ENCODE results near the gene COX8C. TPM values are rescaled to one million over a fixed set of nuclear protein-coding genes. Genes with fewer than 3 reads are reported as not detected.

The COX8C gene, protein sequence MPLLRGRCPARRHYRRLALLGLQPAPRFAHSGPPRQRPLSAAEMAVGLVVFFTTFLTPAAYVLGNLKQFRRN
- not detected in 2 replicates for total RNA-seq (2014; rRNA removed; shearing (Covaris generic); ENCODE audit: low replicate concordance)

DNA sequence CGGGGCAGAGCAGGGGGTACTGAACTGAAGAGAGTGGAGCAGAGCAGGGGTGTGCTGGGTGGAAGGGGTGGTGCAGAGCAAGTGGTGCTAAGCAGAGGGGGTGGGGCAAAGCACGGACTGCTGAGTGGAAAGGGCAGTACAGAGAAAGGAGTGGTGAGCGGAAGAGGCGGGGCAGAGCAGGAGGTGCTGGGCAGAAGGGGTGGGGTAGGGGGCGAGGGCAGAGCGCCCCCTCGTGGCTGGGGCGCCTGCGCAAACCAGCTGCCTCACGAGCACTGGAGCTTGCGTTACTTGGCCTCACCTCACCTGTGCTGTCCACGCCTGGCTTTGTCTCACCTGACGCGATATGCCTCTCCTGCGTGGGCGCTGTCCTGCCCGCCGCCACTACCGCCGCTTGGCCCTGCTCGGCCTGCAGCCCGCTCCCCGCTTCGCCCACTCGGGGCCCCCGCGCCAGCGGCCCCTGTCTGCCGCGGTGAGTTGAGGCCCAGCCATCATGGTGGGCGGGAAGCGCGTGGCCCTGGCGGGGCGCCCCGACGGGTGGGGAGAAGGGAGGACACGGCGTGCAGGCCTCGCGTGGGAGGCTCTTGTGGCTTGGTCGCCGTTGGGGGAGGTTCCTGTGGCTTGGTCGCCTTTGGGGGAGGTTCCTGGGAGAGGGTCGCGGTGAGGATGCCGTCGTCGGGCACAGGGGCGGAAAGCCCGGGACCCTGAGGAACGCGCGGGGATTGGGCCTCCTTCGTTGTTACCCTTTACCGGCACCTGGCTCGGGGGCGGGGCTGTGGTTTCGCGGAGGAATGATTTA is at the start of gene COX8C:
TSS of gene COX8C (plus strand) at position 257 of the 796 bp plus-strand sequence. CDS start at position 344, 87 bp downstream.
- DNase-seq (ENCODE audit: low read depth): no peak

DNA sequence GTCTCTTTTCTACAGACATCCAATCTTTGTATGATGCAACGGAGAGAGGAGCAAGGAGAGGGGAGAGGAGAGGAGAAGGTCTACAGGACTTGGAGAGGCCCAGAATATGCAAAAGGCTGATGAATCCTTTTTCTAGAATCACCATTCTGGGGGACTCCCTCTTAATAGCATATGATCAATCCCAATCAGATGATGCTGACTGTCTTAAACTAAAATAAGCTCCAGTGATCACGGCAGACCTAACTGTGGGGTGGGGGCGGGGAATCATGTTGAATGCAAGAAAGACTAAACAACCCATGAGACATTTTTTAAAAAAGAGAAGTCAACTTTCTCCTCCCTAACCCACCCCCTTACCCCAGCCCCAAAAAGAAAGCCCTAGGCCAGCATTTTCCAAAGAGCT is 47.6 kb upstream of the COX8C start:
- DNase-seq (ENCODE audit: low read depth): no peak
- in situ Hi-C loops (cut with HindIII; ENCODE audit: low pct_unique_long_range_greater_than_20kb, low sequenced_read_pairs): no loop called here

More for the DNA sequence above, at the start of gene COX8C:
- in situ Hi-C loops (cut with HindIII; ENCODE audit: low pct_unique_long_range_greater_than_20kb, low sequenced_read_pairs): no loop called here

- in situ Hi-C loops (cut with HindIII; ENCODE audit: low pct_unique_long_range_greater_than_20kb, low sequenced_read_pairs): no loop called here
- no peak for DNase-seq (ENCODE audit: low read depth)
Measured at GRCh38 chr14:93299866-93300265, 47.1 kb upstream of the COX8C start.

DNA sequence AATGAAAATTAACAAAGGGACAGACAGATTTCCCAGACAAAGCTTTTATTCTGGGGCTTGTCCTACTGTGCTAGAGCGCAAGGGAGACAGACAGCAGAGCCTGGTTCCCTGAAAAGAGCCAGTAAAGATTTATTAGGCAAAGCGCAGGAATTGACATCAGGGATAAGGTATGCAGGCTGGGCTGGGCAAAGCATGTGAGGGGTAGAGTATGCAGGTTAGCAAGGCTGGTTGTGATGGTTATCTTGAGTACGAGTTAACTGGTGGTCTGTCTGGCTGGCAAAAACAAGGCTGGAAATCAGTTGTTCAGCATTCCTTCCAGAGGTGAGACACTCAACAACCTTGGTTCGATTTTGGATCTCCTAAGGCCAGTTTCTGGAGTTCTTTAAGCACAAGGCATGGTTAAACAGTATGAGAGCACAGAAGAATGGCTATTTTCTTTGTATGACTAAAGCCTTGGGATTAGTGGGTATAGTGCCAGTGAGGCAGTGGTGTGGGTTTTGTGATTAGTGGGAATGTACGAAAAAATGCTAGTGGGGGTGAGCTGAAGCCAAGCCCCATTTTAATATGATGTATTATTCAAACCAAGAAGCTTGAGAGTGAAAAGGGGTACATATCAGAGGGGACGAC is 45.0 kb upstream of the COX8C start:
- peak; percentile 78 for DNase-seq (ENCODE audit: low read depth)

GRCh38 chr14:93302688-93303581 is 44.0 kb upstream of the COX8C start:
- no peak for DNase-seq (ENCODE audit: low read depth)
- in situ Hi-C loops (cut with HindIII; ENCODE audit: low pct_unique_long_range_greater_than_20kb, low sequenced_read_pairs): no loop called here

More for the DNA sequence above, 45.0 kb upstream of the COX8C start:
- in situ Hi-C loops (cut with HindIII; ENCODE audit: low pct_unique_long_range_greater_than_20kb, low sequenced_read_pairs): no loop called here

DNA sequence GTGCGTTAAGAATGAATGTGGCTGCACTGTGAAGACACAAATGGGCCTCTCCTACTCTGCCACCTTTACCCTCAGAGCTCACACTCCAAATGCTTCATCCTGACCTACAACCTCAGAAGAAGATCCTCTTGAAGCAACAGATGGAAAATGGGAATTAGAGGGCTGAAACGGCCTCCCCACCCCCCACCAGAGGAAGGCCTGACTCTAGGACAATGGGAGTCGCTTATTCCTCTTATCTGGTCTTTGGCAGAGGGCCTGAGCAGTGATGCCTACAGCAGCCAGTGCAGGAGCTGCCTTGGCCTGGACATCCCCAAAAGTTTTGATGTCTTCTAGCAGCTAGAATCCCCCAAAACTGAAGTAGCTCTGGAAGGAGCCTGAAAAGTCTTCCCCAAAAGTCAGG is 43.3 kb upstream of the COX8C start:
- in situ Hi-C loops (cut with HindIII; ENCODE audit: low pct_unique_long_range_greater_than_20kb, low sequenced_read_pairs): no loop called here
- DNase-seq (ENCODE audit: low read depth): no peak

DNA sequence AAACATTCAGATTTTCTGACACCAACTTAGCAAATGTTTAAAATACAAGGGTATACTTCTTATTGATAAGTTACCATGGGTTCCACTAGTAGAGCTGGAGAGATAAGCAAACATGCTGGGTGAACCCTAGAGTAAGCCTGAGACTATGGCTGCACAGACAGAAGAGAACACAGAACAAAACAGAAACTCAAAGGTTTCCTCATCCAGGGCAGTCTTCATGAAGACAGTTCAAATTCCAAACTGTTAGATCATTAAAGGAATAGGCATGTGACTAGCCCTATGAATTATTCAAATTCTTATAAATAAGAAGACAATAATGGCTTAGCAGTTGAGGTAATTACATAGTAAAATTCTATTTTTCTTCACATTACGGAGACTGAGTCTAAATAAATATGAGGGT is 42.2 kb upstream of the COX8C start:
- in situ Hi-C loops (cut with HindIII; ENCODE audit: low pct_unique_long_range_greater_than_20kb, low sequenced_read_pairs): no loop called here
- no peak for DNase-seq (ENCODE audit: low read depth)

DNA sequence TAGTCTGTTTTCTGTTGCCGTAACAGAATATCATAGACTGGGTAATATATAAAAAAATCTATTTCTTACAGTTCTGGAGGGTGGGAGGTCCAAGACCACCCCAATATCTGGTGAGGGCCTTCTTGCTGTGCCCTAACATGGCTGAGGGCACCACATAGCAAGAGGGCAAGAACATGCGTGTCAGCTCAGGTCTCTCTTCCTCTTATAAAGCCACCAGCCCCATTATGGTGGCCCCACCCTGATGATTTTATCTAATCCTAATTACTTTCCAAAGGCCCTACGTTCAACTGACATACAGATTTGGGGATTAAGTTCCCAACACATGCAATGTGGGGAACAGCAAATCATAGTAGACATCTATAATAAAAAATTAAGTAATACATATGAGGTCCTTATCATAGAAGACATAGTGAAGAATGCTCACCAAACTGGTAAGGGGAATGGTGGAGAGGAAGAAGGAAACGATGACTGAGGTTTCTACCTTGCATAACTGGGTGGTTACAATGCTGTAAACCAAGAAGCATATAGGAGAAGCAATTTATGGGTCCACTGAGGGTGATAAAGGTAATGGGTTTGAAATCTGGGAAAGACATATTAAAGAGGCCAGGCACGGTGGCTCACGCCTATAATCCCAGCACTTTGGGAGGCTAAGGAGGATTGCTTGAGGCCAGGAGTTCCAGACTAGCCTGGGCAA is 41.1 kb upstream of the COX8C start:
- in situ Hi-C loops (cut with HindIII; ENCODE audit: low pct_unique_long_range_greater_than_20kb, low sequenced_read_pairs): no loop called here
- no peak for DNase-seq (ENCODE audit: low read depth)

DNA sequence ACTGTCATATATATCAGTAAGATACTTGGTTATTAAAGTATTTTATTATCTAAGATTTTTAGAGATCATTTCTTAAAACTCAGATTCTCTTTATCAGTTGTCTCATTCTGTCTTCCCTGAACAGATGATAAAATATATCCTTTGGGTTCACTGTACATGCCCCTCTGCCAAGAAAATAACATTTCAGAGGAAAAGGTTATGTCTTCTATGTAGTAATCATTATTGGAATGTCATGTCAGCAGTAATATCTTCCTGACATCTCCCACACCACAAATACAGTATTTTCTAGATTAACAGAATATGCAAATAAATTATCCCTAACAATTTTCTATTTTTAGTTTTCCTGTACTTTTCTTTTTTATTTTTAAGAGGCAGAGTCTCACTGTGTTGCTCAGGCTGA is 40.2 kb upstream of the COX8C start:
- no peak for DNase-seq (ENCODE audit: low read depth)
- in situ Hi-C loops (cut with HindIII; ENCODE audit: low pct_unique_long_range_greater_than_20kb, low sequenced_read_pairs): no loop called here

DNA sequence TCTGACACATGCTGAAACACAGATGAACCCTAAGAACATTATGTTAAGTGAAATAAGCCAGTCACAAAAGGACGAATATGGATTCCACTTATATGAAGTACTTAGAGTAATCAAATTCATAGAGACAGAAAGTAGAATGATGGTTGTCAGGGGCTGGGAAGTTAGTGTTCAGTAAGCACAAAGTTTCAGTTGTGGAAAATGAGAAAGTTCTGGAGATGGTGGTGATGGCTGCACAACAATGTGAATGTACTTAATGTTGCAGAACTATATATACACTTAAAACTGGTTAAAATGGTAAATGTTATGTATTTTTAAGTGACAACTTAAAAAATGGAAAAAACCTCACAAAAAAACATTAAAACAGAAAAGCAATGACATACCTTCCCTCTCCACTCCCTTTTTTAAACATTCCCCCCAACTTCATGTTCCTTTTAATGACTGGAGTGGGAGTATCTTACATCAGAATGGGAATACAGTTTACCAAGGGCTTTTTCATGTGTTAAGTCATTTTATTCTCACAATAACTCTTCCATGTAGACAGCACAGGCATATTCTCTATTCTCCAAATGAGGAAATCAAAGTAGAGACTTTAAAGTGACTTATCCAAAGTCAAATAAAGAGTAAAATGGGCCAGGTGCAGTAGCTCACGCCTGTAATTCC is 38.2 kb upstream of the COX8C start:
- in situ Hi-C loops (cut with HindIII; ENCODE audit: low pct_unique_long_range_greater_than_20kb, low sequenced_read_pairs): no loop called here
- DNase-seq (ENCODE audit: low read depth): no peak

DNA sequence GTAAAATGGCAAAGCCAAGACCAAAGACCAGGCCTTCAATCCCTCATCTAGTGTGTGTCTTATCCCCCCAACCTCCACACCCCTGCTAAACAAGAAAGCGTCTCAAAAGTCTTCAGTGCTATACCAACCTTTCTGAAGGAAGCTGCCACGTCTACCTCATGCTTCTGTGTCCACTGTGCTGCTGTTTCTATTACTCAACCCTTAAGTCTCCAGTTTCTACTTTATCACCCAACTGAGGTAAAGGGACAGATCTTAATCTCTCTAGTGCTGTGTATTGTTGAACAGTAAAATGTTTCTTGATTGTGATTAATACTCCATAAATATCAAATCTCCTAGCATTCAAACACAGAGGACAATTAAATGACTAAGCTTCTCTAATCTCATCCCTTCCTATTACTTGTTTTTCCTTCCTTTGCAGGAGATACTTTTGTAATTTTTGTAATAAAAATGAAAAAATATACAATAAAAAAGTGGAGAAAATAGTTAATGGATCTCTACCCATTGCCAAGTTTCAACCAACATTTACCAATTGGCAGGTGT is 37.5 kb upstream of the COX8C start:
- in situ Hi-C loops (cut with HindIII; ENCODE audit: low pct_unique_long_range_greater_than_20kb, low sequenced_read_pairs): no loop called here
- no peak for DNase-seq (ENCODE audit: low read depth)

GRCh38 chr14:93311082-93311481 is 35.9 kb upstream of the COX8C start:
- in situ Hi-C loops (cut with HindIII; ENCODE audit: low pct_unique_long_range_greater_than_20kb, low sequenced_read_pairs): no loop called here
- no peak for DNase-seq (ENCODE audit: low read depth)

DNA sequence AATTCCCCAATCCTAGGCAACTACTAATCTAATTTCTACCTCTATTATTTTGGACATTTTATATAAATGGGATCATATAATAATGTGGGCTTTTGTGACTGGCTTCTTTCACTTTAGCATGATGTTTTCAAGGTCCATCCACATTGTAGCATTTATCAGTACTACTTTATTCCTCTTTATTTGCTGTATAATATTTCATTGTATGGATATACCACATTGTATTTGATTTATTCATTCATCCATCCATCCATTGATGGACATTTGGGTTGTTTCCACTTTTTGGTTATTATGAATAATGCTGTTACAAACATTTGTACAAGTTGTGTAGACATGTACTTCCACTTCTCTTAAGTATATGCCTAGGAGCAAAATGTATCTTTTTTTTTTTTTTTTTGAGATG is 31.4 kb upstream of the COX8C start:
- in situ Hi-C loops (cut with HindIII; ENCODE audit: low pct_unique_long_range_greater_than_20kb, low sequenced_read_pairs): no loop called here
- no peak for DNase-seq (ENCODE audit: low read depth)

DNA sequence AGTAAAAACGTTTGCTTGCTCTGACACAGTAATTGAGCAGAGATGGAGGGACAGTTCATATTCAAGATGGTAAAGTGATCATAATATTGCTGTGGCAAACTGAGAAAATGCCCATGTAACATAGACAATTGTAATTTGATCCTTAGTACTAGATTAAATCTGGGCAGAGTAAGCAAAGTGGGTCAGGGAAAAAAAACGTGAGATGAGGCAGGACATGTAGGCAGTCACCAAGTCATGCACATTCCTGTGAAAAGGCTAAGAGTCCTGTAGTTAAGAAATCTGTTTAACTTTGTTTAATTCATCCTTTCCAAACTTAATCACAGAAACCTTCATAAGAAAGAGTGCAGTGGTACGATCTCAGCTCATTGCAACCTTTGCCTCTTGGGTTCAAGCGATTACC is 30.3 kb upstream of the COX8C start:
- in situ Hi-C loops (cut with HindIII; ENCODE audit: low pct_unique_long_range_greater_than_20kb, low sequenced_read_pairs): no loop called here
- no peak for DNase-seq (ENCODE audit: low read depth)

GRCh38 chr14:93317210-93317874 is 29.6 kb upstream of the COX8C start:
- no peak for DNase-seq (ENCODE audit: low read depth)
- in situ Hi-C loops (cut with HindIII; ENCODE audit: low pct_unique_long_range_greater_than_20kb, low sequenced_read_pairs): no loop called here

GRCh38 chr14:93317875-93318807 is 28.8 kb upstream of the COX8C start:
- in situ Hi-C loops (cut with HindIII; ENCODE audit: low pct_unique_long_range_greater_than_20kb, low sequenced_read_pairs): no loop called here
- DNase-seq (ENCODE audit: low read depth): peak; percentile 75
